GM18526 (cell line): Measurements from ENCODE around the gene TFAP2E.

Source experiments
- POLR2A ChIP-seq: IDR thresholded peaks from 3 replicates; pipeline ENCODE4 v1.6.1; 2011; ENCODE audit not compliant: insufficient read length; ENCODE audit errors: extremely low read depth

Gene TFAP2E

DNA sequence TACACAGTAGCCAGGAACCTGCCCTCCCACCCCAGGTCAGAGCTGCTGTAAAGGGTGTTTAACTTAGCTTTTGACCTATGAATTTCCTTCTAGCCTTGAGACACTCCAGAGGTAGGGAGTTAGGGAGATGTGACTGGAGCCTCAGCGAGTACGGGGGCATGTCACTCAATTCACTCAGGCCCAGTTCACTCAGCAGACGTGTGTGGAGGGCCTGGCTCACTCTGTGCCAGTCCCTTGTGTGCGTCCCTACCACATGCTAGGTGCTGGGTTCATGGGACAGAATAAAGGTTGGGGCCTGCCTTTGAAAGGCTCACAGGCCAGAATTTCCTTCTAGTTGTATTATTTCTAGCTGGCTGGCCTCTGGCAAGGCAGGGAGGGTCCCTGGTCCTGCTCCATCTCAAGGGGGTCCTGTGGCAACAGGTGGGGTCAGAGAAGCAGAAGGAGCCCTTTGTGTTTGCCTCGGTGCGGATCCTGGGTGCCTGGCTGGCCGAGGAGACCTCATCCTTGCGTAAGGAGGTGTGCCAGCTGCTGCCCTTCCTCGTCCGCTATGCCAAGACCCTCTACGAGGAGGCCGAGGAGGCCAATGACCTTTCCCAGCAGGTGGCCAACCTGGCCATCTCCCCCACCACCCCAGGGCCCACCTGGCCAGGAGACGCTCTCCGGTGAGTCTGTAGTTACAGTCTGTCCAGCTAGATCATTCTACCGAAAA, 11.0 kb upstream of the TFAP2E start:
- TF ChIP-seq POLR2A: no peak

GRCh38 chr1:35563166-35563565, 9.9 kb upstream of the TFAP2E start:
- TF ChIP-seq POLR2A: no peak

GRCh38 chr1:35564037-35564883, 8.9 kb upstream of the TFAP2E start:
- no peak for TF ChIP-seq POLR2A

- TF ChIP-seq POLR2A: no peak
Observed at GRCh38 chr1:35564884-35565741, 8.0 kb upstream of the TFAP2E start.

GRCh38 chr1:35565742-35566133, 7.4 kb upstream of the TFAP2E start:
- TF ChIP-seq POLR2A: no peak

GRCh38 chr1:35567947-35568558, 5.1 kb upstream of the TFAP2E start:
- no peak for TF ChIP-seq POLR2A

DNA sequence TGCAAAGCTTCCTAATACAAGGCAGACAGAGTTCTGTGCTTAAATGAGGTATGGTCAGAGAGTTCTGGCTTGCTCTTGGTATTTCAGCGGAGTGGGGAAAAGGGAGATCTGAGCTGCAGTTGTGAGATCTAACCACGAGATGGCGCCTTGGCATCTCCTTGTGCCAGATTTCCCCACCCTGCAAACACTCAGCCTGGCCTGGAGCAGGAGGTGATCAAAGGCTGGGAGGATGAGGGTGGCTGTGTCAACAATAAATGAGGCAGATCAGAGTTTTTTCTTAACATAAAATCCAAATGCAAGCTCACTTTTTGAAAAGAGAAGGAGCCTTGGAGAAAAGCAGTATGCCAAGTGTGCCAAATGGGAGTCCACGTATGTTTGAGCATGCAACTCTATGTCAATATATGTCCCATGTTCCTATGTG, 4.1 kb upstream of the TFAP2E start:
- TF ChIP-seq POLR2A: no peak

GRCh38 chr1:35569936-35570335, 3.2 kb upstream of the TFAP2E start:
- TF ChIP-seq POLR2A: no peak

DNA sequence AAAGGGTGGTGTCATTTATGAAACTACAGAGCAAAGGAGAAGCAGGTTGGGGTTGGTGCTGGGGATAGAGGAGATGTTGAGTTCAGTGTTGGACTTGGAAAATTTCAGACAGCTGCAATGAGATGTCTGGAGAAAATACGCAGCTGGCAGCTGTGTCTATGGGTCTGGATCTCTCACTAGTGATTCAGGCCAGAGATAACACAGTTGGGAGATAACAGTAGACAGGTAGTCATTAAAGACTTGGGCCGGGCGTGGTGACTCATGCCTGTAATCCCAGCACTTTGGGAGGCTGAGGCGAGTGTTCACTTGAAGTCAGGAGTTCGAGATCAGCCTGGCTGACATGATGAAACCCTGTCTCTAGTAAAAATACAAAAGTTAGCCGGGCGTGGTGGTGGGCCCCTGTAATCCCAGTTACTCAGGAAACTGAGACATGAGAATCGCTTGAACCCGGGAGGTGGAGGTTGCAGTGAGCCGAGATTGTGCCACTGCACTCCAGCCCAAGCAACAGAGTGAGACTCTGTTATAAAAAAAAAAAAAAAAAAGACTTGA, 2.5 kb upstream of the TFAP2E start:
- no peak for TF ChIP-seq POLR2A

DNA sequence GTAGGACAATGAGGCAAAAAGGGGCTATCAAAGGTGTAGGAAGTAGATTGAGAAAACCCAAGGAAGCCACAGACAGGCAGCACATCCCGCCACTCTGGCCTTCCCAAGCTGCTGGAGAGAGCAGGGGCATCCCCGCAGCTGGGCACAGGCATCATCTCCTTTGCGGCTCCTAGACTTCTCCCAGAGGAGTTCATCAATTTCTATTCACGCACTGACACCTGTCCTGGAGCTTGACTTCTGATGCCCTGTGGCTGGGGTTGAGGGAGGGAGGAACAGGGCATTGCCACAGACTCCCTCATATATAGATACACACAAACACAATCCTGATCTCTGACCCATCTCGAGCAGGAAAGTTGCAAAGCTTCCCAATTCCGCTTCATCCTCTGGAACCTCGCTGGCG, 1.9 kb upstream of the TFAP2E start:
- no peak for TF ChIP-seq POLR2A

GRCh38 chr1:35572296-35572695, 818 bp upstream of the TFAP2E start:
- TF ChIP-seq POLR2A: no peak

DNA sequence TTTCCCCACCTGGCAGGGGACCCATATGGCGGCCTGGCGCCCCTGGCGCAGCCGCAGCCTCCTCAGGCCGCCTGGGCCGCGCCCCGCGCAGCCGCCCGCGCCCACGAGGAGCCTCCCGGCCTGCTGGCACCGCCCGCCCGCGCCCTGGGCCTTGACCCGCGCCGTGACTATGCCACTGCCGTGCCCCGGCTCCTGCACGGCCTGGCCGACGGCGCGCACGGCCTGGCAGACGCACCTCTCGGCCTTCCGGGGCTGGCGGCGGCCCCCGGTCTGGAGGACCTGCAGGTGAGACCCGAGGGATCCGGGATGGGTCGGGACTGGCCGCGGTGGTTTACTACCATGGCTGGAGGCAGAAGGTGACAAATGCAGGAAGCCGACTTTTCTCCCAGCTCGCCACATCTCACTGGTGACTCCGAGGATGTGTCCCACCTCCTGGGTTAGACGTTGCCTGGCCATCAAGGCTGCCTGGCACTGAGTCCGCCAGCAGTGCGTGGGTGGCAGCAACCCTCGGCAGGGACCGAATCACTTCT, 1.1 kb downstream of the TFAP2E start:
- no peak for TF ChIP-seq POLR2A

GRCh38 chr1:35574655-35575415, 1.7 kb downstream of the TFAP2E start:
- TF ChIP-seq POLR2A: no peak

GRCh38 chr1:35575416-35575958, 2.4 kb downstream of the TFAP2E start:
- TF ChIP-seq POLR2A: no peak
